NCI-H1694 (cell line): Measurements from ENCODE around the gene L1CAM.

Experiments used
- DNase-seq: peaks from one replicate; lab custom pipeline; 2025; lab: John Stamatoyannopoulos, UW

The L1CAM gene

GRCh38 chrX:153922932-153923857 is 37.2 kb upstream of the L1CAM start:
- DNase-seq = peak; percentile 30

GRCh38 chrX:153921511-153922446 is 35.8 kb upstream of the L1CAM start:
- DNase-seq = peak; percentile 32

- no peak for DNase-seq
These were observed 35.1 kb upstream of the L1CAM start for GRCh38 chrX:153921070-153921469.

- DNase-seq = no peak
These were observed 34.6 kb upstream of the L1CAM start for GRCh38 chrX:153920546-153920945.

- DNase-seq = no peak
These were observed 33.3 kb upstream of the L1CAM start for GRCh38 chrX:153919281-153919680.

- DNase-seq = no peak
These were observed 31.9 kb upstream of the L1CAM start for GRCh38 chrX:153917869-153918268.

GRCh38 chrX:153913701-153914100 is 27.7 kb upstream of the L1CAM start:
- no peak for DNase-seq

- DNase-seq = no peak
These were observed 27.2 kb upstream of the L1CAM start for GRCh38 chrX:153913211-153913610.

GRCh38 chrX:153911798-153912197 is 25.8 kb upstream of the L1CAM start:
- DNase-seq = no peak

- no peak for DNase-seq
These were observed 24.5 kb upstream of the L1CAM start for GRCh38 chrX:153910446-153910845.

- no peak for DNase-seq
These were observed 24.0 kb upstream of the L1CAM start for GRCh38 chrX:153909980-153910360.

GRCh38 chrX:153909024-153909979 is 23.3 kb upstream of the L1CAM start:
- no peak for DNase-seq

- DNase-seq = peak; percentile 31
These were observed 22.4 kb upstream of the L1CAM start for GRCh38 chrX:153908219-153908860.

GRCh38 chrX:153907456-153907855 is 21.5 kb upstream of the L1CAM start:
- DNase-seq = no peak

GRCh38 chrX:153906126-153906917 is 20.3 kb upstream of the L1CAM start:
- no peak for DNase-seq

- no peak for DNase-seq
These were observed 19.6 kb upstream of the L1CAM start for GRCh38 chrX:153905481-153906095.

GRCh38 chrX:153903991-153904957 is 18.3 kb upstream of the L1CAM start, which contains the start of gene AVPR2:
TSS of gene AVPR2 (plus strand) at chrX:153904673. CDS start at chrX:153905146, 473 bp downstream.
- DNase-seq = no peak

- DNase-seq = no peak
These were observed 17.4 kb upstream of the L1CAM start for GRCh38 chrX:153903238-153903980.
